Esophagus muscularis mucosa (tissue), 4 donors: ENCODE results near the gene BCAS3. TPM values are rescaled to one million over a fixed set of nuclear protein-coding genes. Genes with fewer than 3 reads are reported as not detected.

Experiments used
- DNase-seq: peaks from one replicate; pipeline ENCODE4 v3.0.0-alpha.2; 2017; ENCODE audit errors: extremely low spot score
- H3K27ac ChIP-seq, 4 donors: fragments of 200-600 bp; sonication (generic); replicated peaks in 1 of 4; 1 replicate in 3 of 4; 2 replicates in 1 of 4; pipeline ENCODE4 v1.5.1; 2016 to 2019; ENCODE audit warnings: mild to moderate bottlenecking in 1 of 4
- H3K27me3 ChIP-seq, 4 donors: fragments of 200-600 bp; sonication (generic); one replicate each; pipeline versions ENCODE4 v1.5.1 to v1.6.0; 2016 to 2019
- H3K36me3 ChIP-seq, 4 donors: fragments of 200-600 bp; sonication (generic); one replicate each; pipeline ENCODE4 v1.5.1; 2016 to 2019
- H3K4me1 ChIP-seq, 4 donors: fragments of 200-600 bp; sonication (generic); one replicate each; pipeline ENCODE4 v1.5.1; 2016 to 2019
- H3K4me3 ChIP-seq, 4 donors: fragments of 200-600 bp; sonication (generic); 1 replicate in 2 of 4; 2 replicates in 2 of 4; pipeline ENCODE4 v1.5.1; 2016 to 2019; ENCODE audit warnings: mild to moderate bottlenecking in 4 of 4, moderate library complexity in 1 of 4
- H3K9me3 ChIP-seq, 4 donors: fragments of 200-600 bp; sonication (generic); 1 replicate in 3 of 4; 2 replicates in 1 of 4; pipeline ENCODE4 v1.5.1; 2016 to 2019
- EP300 ChIP-seq: sonication (generic); formaldehyde crosslinking; IDR thresholded peaks from one replicate; pipeline ENCODE4 v1.6.1; 2017; ENCODE audit warnings: antibody characterized with exemption
- POLR2A ChIP-seq: fragments of 450-650 bp; IDR thresholded peaks from one replicate; pipeline ENCODE4 v1.6.1; 2017; ENCODE audit warnings: antibody characterized with exemption, moderate library complexity, mild to moderate bottlenecking, low read depth
- POLR2AphosphoS5 ChIP-seq, 2 donors: sonication (generic); formaldehyde crosslinking; IDR thresholded peaks; one replicate each; pipeline ENCODE4 v1.6.1; 2017; ENCODE audit warnings: antibody characterized with exemption in 2 of 2
- WGBS: methylation state at CpG from one replicate; pipeline ENCODE4 v1.1.5; 2018; 5-methylcytosine and 5-hydroxymethylcytosine counted together
- intact Hi-C: fragments of 100-400 bp; cut with DNase I; formaldehyde crosslinking; loops from one replicate; pipeline ENCODE4 v1.15.1; 2023
- total RNA-seq, 4 donors: library from RNA; depleted of rRNA; stranded (reverse); fragments of >200 nt; gene quantifications; one replicate each; pipeline versions ENCODE4 v1.1.0 to v1.2.1, GENCODE V29; 2016
- TF ChIP-seq, protein P1 (sequence below), 3 experiments: fragments of 200-600 bp in 2 of 3; fragments of 450-650 bp in 1 of 3; sonication (generic) in 2 of 3; IDR thresholded peaks; one replicate each; pipeline ENCODE4 v1.5.1; 2017 to 2019; ENCODE audit warnings: antibody characterized with exemption in 3 of 3, mild to moderate bottlenecking in 2 of 3, moderate library complexity in 1 of 3

Gene BCAS3
- total RNA-seq, 4 donors from 2014 or later: 17.4 to 25.7 (median 19.5) TPM

DNA sequence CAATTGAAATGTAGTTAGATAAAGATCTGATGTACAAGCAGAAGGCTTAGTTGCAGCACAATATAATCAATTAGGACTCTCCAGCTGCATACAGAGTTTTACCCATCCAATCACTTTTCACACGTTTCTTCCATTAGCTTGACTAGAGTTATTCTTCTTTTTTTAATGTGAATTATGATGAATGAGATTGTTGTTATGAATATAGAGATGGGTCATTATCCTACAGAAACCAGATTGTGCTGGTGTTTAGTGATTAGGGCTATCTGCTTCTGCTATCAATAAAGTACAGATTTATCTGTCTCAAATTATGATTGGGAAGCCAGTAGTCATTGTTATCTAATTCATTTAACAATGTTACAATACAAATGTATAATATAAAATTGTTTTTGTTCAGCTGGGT, 500.6 kb downstream of the BCAS3 start:
- Histone ChIP-seq H3K27ac (no peak overlapping the region), H3K9me3 (no peaks in the 10 kb centered on the region), H3K36me3 (no peaks in the 10 kb centered on the region), H3K27me3 (no peaks in the 10 kb centered on the region), H3K4me1 (no peaks in the 10 kb centered on the region), H3K4me3 (no peak overlapping the region)
- no peak for DNase-seq
- intact Hi-C loops: no loop called here
- WGBS: 70% methylated on average over 1 of the region's 1 CpG
- TF ChIP-seq POLR2AphosphoS5 (IDR thresholded peaks at IDR 0.05): no peak
- TF ChIP-seq, protein P1, sequence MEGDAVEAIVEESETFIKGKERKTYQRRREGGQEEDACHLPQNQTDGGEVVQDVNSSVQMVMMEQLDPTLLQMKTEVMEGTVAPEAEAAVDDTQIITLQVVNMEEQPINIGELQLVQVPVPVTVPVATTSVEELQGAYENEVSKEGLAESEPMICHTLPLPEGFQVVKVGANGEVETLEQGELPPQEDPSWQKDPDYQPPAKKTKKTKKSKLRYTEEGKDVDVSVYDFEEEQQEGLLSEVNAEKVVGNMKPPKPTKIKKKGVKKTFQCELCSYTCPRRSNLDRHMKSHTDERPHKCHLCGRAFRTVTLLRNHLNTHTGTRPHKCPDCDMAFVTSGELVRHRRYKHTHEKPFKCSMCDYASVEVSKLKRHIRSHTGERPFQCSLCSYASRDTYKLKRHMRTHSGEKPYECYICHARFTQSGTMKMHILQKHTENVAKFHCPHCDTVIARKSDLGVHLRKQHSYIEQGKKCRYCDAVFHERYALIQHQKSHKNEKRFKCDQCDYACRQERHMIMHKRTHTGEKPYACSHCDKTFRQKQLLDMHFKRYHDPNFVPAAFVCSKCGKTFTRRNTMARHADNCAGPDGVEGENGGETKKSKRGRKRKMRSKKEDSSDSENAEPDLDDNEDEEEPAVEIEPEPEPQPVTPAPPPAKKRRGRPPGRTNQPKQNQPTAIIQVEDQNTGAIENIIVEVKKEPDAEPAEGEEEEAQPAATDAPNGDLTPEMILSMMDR (IDR thresholded peaks at IDR 0.05): no peak
- no peak for TF ChIP-seq EP300
- no peak for TF ChIP-seq POLR2A

DNA sequence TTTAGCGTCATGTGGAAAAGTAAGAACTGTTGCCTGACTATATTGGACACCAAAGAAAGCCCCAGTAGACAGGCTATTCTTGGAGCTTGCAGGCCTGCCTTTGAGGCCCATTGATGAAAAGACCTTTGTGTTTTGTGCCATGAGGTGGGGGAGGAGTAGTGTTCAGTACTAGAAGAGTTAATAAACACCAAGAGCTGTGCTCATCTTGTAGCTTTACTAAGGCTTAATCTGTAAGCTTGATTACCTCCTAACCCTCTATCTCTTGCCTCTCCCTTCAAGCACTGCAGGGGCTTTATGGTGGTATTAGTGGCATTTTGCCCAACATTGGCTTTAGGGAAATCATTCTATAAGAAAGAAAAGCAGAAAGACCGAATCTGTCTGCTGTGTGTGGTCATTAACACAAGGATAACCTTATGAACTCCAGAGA, 501.7 kb downstream of the BCAS3 start:
- no peak for DNase-seq
- WGBS: 71% methylated on average over 2 of the region's 2 CpGs

DNA sequence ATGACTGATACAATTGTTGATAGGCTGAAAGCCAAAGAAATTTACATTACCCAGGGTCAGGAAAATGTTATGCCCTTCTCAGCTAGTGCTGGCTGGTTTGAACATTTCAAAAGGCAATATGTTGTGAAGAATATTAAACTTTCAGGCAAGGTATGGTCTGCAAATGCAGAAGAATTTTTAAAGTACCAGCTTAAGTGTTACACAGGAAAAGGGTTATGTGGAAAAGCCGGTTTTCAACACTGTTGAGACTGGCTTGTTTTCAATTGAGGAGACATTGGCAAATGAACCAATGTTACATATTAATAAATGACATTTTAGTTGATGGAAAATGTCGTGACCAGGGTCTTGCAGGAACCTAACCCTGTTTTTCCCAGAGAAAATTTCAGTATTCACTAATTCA, 506.1 kb downstream of the BCAS3 start:
- no peak overlapping the region for H3K27ac ChIP-seq
- no peaks in the 10 kb centered on the region for H3K36me3 ChIP-seq
- intact Hi-C loops: no loop called here
- H3K4me1 ChIP-seq: no peaks in the 10 kb centered on the region
- no peaks in the 10 kb centered on the region for H3K9me3 ChIP-seq
- 80% methylated on average over 2 of the region's 2 CpGs for WGBS
- DNase-seq: no peak
- no peaks in the 10 kb centered on the region for H3K27me3 ChIP-seq
- TF ChIP-seq POLR2AphosphoS5 (IDR thresholded peaks at IDR 0.05) (no peak), EP300 (no peak), POLR2A (no peak)
- TF ChIP-seq, protein P1 (IDR thresholded peaks at IDR 0.05): no peak
- H3K4me3 ChIP-seq: no peak overlapping the region

More for the DNA sequence above, 501.7 kb downstream of the BCAS3 start:
- Histone ChIP-seq H3K27me3 (no peaks in the 10 kb centered on the region), H3K4me1 (no peaks in the 10 kb centered on the region), H3K36me3 (no peaks in the 10 kb centered on the region), H3K27ac (no peak overlapping the region), H3K4me3 (no peak overlapping the region), H3K9me3 (no peaks in the 10 kb centered on the region)
- TF ChIP-seq POLR2A (no peak), POLR2AphosphoS5 (IDR thresholded peaks at IDR 0.05) (no peak), EP300 (no peak)
- TF ChIP-seq, protein P1 (IDR thresholded peaks at IDR 0.05): no peak
- intact Hi-C loops: no loop called here

DNA sequence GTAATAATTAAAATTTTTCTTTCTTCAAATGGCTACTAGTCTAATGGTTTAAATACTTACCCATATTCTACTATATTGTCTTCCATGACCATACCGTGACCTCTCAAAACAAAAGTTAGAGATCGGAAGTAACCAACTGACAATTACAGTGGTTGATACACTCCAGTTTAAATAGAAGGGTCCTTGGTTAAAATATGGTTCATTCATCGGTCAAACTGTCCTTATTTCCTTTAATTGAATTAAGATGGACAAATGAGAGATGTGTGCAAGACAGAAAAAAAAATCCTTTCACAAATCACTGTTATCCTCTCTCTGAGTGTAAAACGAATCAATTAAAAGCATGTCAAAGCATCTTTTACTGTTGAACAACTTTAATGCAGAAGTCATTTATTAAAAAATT, 507.7 kb downstream of the BCAS3 start:
- Histone ChIP-seq H3K27me3 (no peaks in the 10 kb centered on the region), H3K9me3 (no peaks in the 10 kb centered on the region), H3K36me3 (no peaks in the 10 kb centered on the region), H3K27ac (no peak overlapping the region), H3K4me1 (no peaks in the 10 kb centered on the region), H3K4me3 (no peak overlapping the region)
- intact Hi-C loops: no loop called here
- DNase-seq: no peak
- TF ChIP-seq POLR2A (no peak), POLR2AphosphoS5 (IDR thresholded peaks at IDR 0.05) (no peak), EP300 (no peak)
- TF ChIP-seq, protein P1 (IDR thresholded peaks at IDR 0.05): no peak
- 88% methylated on average over 4 of the region's 4 CpGs for WGBS

DNA sequence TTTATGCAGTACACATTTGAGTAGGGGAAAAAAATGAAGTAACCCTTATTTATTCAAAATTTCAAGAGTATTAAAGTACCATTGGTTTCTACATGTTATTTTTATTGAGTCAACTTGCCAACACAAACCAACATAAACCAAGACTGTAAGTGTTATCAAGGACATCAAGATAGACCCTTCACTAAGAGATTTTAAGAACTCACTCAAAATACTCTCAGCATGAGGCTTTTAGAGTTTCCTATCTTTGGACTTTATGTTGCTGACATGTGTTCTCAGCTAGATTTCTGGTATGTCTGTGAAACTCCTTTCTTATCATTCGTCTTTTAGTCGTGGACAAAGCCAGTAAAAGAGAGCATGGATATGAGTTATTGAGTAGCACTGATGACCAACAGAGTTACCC, 509.4 kb downstream of the BCAS3 start:
- H3K27me3 ChIP-seq: no peaks in the 10 kb centered on the region
- H3K27ac ChIP-seq: no peak overlapping the region
- H3K4me3 ChIP-seq: no peak overlapping the region
- peaks cover 0 to under 1% (median 0%) of the 10 kb centered on the region in 4 donors for H3K9me3 ChIP-seq
- DNase-seq: no peak
- WGBS: 82% methylated on average over 2 of the region's 2 CpGs
- H3K4me1 ChIP-seq: no peaks in the 10 kb centered on the region
- intact Hi-C loops: no loop called here
- TF ChIP-seq, protein P1 (IDR thresholded peaks at IDR 0.05): no peak
- no peak for TF ChIP-seq POLR2AphosphoS5 (IDR thresholded peaks at IDR 0.05)
- no peak for TF ChIP-seq EP300
- no peak for TF ChIP-seq POLR2A
- H3K36me3 ChIP-seq: no peaks in the 10 kb centered on the region
